Left kidney (tissue), 2 donors: Measurements from ENCODE around the gene GARNL3. TPM values are rescaled to one million over a fixed set of nuclear protein-coding genes. Genes with fewer than 3 reads are reported as not detected.

Experiments used
- DNase-seq: peaks from one replicate; pipeline ENCODE4 v3.0.0-alpha.2; 2013
- polyA plus RNA-seq: library from polyadenylated mRNA; unstranded; fragments of 120-200 nt; gene quantifications from one replicate; pipeline ENCODE4 v1.2.1, GENCODE V29; 2013; ENCODE audit not compliant: insufficient read length

The GARNL3 gene
- polyA plus RNA-seq, 1 donor: 19.8 TPM

- no peak for DNase-seq
Measured at GRCh38 chr9:127308652-127309434, 44.3 kb downstream of the GARNL3 start.

- no peak for DNase-seq
Measured at GRCh38 chr9:127309715-127310114, 45.1 kb downstream of the GARNL3 start.

- DNase-seq: no peak
Measured at GRCh38 chr9:127311239-127311741, 46.7 kb downstream of the GARNL3 start.

- no peak for DNase-seq
Measured at GRCh38 chr9:127313042-127313560, 48.5 kb downstream of the GARNL3 start.

GRCh38 chr9:127314911-127315310 is 50.3 kb downstream of the GARNL3 start:
- DNase-seq: no peak

GRCh38 chr9:127316586-127317323 is 52.2 kb downstream of the GARNL3 start:
- DNase-seq: no peak

GRCh38 chr9:127318651-127319167 is 54.1 kb downstream of the GARNL3 start:
- DNase-seq: no peak

- no peak for DNase-seq
Measured at GRCh38 chr9:127319366-127320114, 55.0 kb downstream of the GARNL3 start.

GRCh38 chr9:127320115-127320378 is 55.5 kb downstream of the GARNL3 start:
- DNase-seq: no peak

- DNase-seq: no peak
Measured at GRCh38 chr9:127323393-127323792, 58.8 kb downstream of the GARNL3 start.

GRCh38 chr9:127330501-127330900 is 65.9 kb downstream of the GARNL3 start:
- no peak for DNase-seq

- DNase-seq: no peak
Measured at GRCh38 chr9:127333221-127334064, 68.9 kb downstream of the GARNL3 start.

- DNase-seq: no peak
Measured at GRCh38 chr9:127334725-127335124, 70.2 kb downstream of the GARNL3 start.

GRCh38 chr9:127336086-127336485 is 71.5 kb downstream of the GARNL3 start:
- DNase-seq: no peak

GRCh38 chr9:127336506-127337352 is 72.2 kb downstream of the GARNL3 start:
- DNase-seq: peak; percentile 67

- DNase-seq: no peak
Measured at GRCh38 chr9:127340721-127341120, 76.1 kb downstream of the GARNL3 start.

GRCh38 chr9:127341152-127341551 is 76.6 kb downstream of the GARNL3 start:
- no peak for DNase-seq

GRCh38 chr9:127344368-127345000 is 79.9 kb downstream of the GARNL3 start:
- DNase-seq: no peak

GRCh38 chr9:127345566-127345965 is 81.0 kb downstream of the GARNL3 start:
- no peak for DNase-seq

- no peak for DNase-seq
Measured at GRCh38 chr9:127346584-127346983, 82.0 kb downstream of the GARNL3 start.
